Neural progenitor cell (in vitro differentiated cells): ENCODE results near the gene ARMC3.

Source experiments
- EZH2phosphoT487 ChIP-seq: fragments of 200-600 bp; sonication (generic); IDR thresholded peaks from 2 replicates; pipeline ENCODE4 v1.6.1; 2017; ENCODE audit warnings: antibody characterized with exemption
- TF ChIP-seq, protein P1 (sequence below): fragments of 200-600 bp; sonication (generic); IDR thresholded peaks from 2 replicates; pipeline ENCODE4 v1.5.1; 2017; ENCODE audit warnings: antibody characterized with exemption, mild to moderate bottlenecking

DNA sequence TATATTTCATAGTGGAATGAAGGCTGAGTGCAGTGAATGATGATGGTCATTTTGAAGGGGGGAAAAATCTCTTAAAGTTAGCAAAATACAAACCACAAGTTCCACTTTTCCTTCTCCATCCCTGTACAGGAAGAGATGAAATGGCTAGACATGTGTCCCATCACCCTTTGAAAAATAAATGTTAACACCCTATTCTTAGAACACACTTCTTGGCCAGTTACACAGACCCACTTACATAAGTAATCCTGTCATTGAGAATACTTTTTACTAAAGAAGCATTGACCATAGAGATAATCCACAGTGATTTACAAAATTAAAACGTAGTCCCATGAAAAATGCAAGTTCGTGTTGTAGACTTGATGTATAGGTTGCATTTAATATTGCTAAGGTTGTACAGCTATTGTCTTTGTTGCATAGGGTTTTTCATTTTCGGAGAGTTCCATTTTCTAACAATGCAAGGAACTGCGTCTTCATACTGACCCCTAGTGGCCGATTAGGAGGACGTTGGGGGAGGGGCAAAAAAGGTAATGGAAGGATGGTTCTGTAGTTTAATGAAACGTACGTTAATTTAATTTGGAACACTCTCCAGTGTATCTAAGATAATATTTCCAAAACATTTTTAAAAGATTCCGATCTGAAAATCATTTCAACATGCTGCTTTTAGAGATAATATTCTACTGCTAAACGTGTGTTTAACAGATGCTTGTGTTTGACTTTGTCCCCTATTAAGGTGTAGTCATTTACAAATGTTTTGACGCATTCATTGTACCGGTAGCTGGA, 60.9 kb downstream of the ARMC3 start:
- TF ChIP-seq, protein P1, sequence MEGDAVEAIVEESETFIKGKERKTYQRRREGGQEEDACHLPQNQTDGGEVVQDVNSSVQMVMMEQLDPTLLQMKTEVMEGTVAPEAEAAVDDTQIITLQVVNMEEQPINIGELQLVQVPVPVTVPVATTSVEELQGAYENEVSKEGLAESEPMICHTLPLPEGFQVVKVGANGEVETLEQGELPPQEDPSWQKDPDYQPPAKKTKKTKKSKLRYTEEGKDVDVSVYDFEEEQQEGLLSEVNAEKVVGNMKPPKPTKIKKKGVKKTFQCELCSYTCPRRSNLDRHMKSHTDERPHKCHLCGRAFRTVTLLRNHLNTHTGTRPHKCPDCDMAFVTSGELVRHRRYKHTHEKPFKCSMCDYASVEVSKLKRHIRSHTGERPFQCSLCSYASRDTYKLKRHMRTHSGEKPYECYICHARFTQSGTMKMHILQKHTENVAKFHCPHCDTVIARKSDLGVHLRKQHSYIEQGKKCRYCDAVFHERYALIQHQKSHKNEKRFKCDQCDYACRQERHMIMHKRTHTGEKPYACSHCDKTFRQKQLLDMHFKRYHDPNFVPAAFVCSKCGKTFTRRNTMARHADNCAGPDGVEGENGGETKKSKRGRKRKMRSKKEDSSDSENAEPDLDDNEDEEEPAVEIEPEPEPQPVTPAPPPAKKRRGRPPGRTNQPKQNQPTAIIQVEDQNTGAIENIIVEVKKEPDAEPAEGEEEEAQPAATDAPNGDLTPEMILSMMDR = peak; percentile 98
- TF ChIP-seq EZH2phosphoT487 = no peak
